DOHH2 (cell line): ENCODE results near the gene LCK.
A peak's percentile ranks its signal among the peaks of the same experiment; 100 is the strongest.

ENCODE experiments used
- H3F3A ChIP-seq: fragments of 200-600 bp; sonication (generic), shearing (Covaris generic); 2 replicates; pipeline ENCODE4 v1.6.0; 2016; ENCODE audit warnings: antibody characterized with exemption, mild to moderate bottlenecking; ENCODE audit not compliant: control insufficient read depth, insufficient read depth
- H3K27ac ChIP-seq: fragments of 200-600 bp; sonication (generic); 2 replicates; pipeline ENCODE4 v1.5.1; 2014; ENCODE audit warnings: low read depth, mild to moderate bottlenecking, low read length, moderate library complexity
- H3K27me3 ChIP-seq: fragments of 200-600 bp; sonication (generic); 2 replicates; pipeline ENCODE4 v1.6.1; 2014; ENCODE audit warnings: mild to moderate bottlenecking, low read length, mixed read lengths; ENCODE audit not compliant: control insufficient read depth
- H3K36me3 ChIP-seq: fragments of 200-600 bp; sonication (generic); 2 replicates; pipeline ENCODE4 v1.6.1; 2014; ENCODE audit warnings: mild to moderate bottlenecking, low read length, moderate library complexity, mixed read lengths; ENCODE audit not compliant: control insufficient read depth
- H3K4me1 ChIP-seq: fragments of 200-600 bp; sonication (generic); 2 replicates; pipeline ENCODE4 v1.6.1; 2014; ENCODE audit warnings: mild to moderate bottlenecking, low read length, mixed read lengths; ENCODE audit not compliant: control insufficient read depth
- H3K4me2 ChIP-seq: fragments of 200-600 bp; sonication (generic); 2 replicates; pipeline ENCODE4 v1.6.0; 2014; ENCODE audit warnings: mild to moderate bottlenecking, low read length, moderate library complexity
- H3K4me3 ChIP-seq: fragments of 200-600 bp; sonication (generic); 2 replicates; pipeline ENCODE4 v1.5.1; 2014; ENCODE audit warnings: mild to moderate bottlenecking, low read length, mixed read lengths
- H3K79me2 ChIP-seq: fragments of 200-600 bp; sonication (generic); 2 replicates; pipeline ENCODE4 v1.6.1; 2014; ENCODE audit warnings: mild to moderate bottlenecking, low read length, mixed read lengths; ENCODE audit not compliant: control insufficient read depth
- H3K9me2 ChIP-seq: fragments of 200-600 bp; sonication (generic); replicated peaks from 2 replicates; pipeline ENCODE4 v1.6.1; 2014; ENCODE audit warnings: mild to moderate bottlenecking, low read length, mixed read lengths; ENCODE audit not compliant: control insufficient read depth
- H3K9me3 ChIP-seq: fragments of 200-600 bp; sonication (generic); 2 replicates; pipeline ENCODE4 v1.6.1; 2014; ENCODE audit warnings: antibody characterized with exemption, low read length, mixed read lengths; ENCODE audit not compliant: control insufficient read depth, insufficient read depth
- H4K20me1 ChIP-seq: fragments of 200-600 bp; sonication (generic); 2 replicates; pipeline ENCODE4 v1.6.0; 2014; ENCODE audit warnings: low read depth, mild to moderate bottlenecking, antibody characterized with exemption, low read length, moderate library complexity; ENCODE audit not compliant: control insufficient read depth, insufficient read depth
- CTCF ChIP-seq: fragments of 200-600 bp; sonication (generic); IDR thresholded peaks from one replicate; pipeline ENCODE4 v1.5.1; 2014; ENCODE audit warnings: antibody characterized with exemption, mild to moderate bottlenecking, low read depth, low read length; ENCODE audit not compliant: poor library complexity, severe bottlenecking
- EZH2phosphoT487 ChIP-seq: fragments of 200-600 bp; sonication (generic); IDR thresholded peaks from 2 replicates; pipeline ENCODE4 v1.6.1; 2017; ENCODE audit warnings: borderline replicate concordance, mild to moderate bottlenecking, antibody characterized with exemption, low read length, moderate library complexity, mixed read lengths

LCK gene

GRCh38 chr1:32329931-32330466 lies 78.9 kb downstream of the LCK start:
- H3K9me3 ChIP-seq: no peaks in the 10 kb centered on the region
- peaks cover 15% of the 10 kb centered on the region for H4K20me1 ChIP-seq
- no peak overlapping the region for H3K4me3 ChIP-seq
- H3K79me2 ChIP-seq: peaks cover 38% of the 10 kb centered on the region
- no peak overlapping the region for H3K27ac ChIP-seq
- no peaks in the 10 kb centered on the region for H3K9me2 ChIP-seq
- H3K4me1 ChIP-seq: peaks cover 24% of the 10 kb centered on the region
- TF ChIP-seq CTCF (no peak), EZH2phosphoT487 (no peak)
- peaks cover 36% of the 10 kb centered on the region for H3F3A ChIP-seq
- H3K27me3 ChIP-seq: no peaks in the 10 kb centered on the region
- H3K36me3 ChIP-seq: peaks cover 96% of the 10 kb centered on the region
- H3K4me2 ChIP-seq: no peak overlapping the region

GRCh38 chr1:32330558-32331151 lies 79.6 kb downstream of the LCK start:
- Histone ChIP-seq H4K20me1 (peaks cover 15% of the 10 kb centered on the region), H3K9me2 (no peaks in the 10 kb centered on the region), H3K9me3 (no peaks in the 10 kb centered on the region), H3K79me2 (peaks cover 39% of the 10 kb centered on the region), H3F3A (peaks cover 34% of the 10 kb centered on the region), H3K27me3 (no peaks in the 10 kb centered on the region), H3K4me1 (peaks cover 24% of the 10 kb centered on the region), H3K4me2 (no peak overlapping the region), H3K27ac (no peak overlapping the region), H3K4me3 (no peak overlapping the region), H3K36me3 (peaks cover 91% of the 10 kb centered on the region)
- no peak for TF ChIP-seq EZH2phosphoT487

GRCh38 chr1:32331549-32331948 lies 80.5 kb downstream of the LCK start:
- Histone ChIP-seq H3K9me2 (no peaks in the 10 kb centered on the region), H3K4me3 (no peak overlapping the region), H3K4me2 (no peak overlapping the region), H4K20me1 (peaks cover 15% of the 10 kb centered on the region), H3K4me1 (peaks cover 28% of the 10 kb centered on the region), H3K27me3 (no peaks in the 10 kb centered on the region), H3F3A (peaks cover 35% of the 10 kb centered on the region), H3K27ac (peak overlapping the region; percentile 23; the same call in 1 of the 2 replicates), H3K9me3 (no peaks in the 10 kb centered on the region), H3K36me3 (peaks cover 84% of the 10 kb centered on the region), H3K79me2 (peaks cover 42% of the 10 kb centered on the region)
- TF ChIP-seq EZH2phosphoT487: no peak
- TF ChIP-seq CTCF: no peak

- Histone ChIP-seq H3K9me2 (no peaks in the 10 kb centered on the region), H3K27ac (peak overlapping the region; percentile 66; the same call in 1 of the 2 replicates), H3K9me3 (no peaks in the 10 kb centered on the region), H3K27me3 (no peaks in the 10 kb centered on the region), H3K4me2 (0 out of 2 replicates have a peak overlapping the region, but pooled peaks have one; percentile 14), H3K36me3 (peaks cover 76% of the 10 kb centered on the region), H4K20me1 (peaks cover 15% of the 10 kb centered on the region), H3K4me3 (no peak overlapping the region), H3K79me2 (peaks cover 42% of the 10 kb centered on the region), H3K4me1 (peaks cover 38% of the 10 kb centered on the region), H3F3A (peaks cover 40% of the 10 kb centered on the region)
- TF ChIP-seq CTCF (no peak), EZH2phosphoT487 (no peak)
Measured at GRCh38 chr1:32332290-32333079, 81.4 kb downstream of the LCK start.
